Transverse colon (tissue), 4 donors: Measurements from ENCODE around the gene CNTN4.

Source experiments
- EP300 ChIP-seq: sonication (generic); formaldehyde crosslinking; IDR thresholded peaks from one replicate; pipeline ENCODE4 v1.6.1; 2017; ENCODE audit warnings: antibody characterized with exemption, low read depth
- POLR2A ChIP-seq: fragments of 450-650 bp; IDR thresholded peaks from one replicate; pipeline ENCODE4 v1.6.1; 2016; ENCODE audit warnings: antibody characterized with exemption, mild to moderate bottlenecking, moderate library complexity
- POLR2AphosphoS5 ChIP-seq, 3 donors: sonication (generic); formaldehyde crosslinking; IDR thresholded peaks; one replicate each; pipeline ENCODE4 v1.6.1; 2016; ENCODE audit warnings: antibody characterized with exemption in 3 of 3
- TF ChIP-seq, protein P1 (sequence below), 5 experiments: fragments of 200-600 bp in 3 of 5; fragments of 450-650 bp in 2 of 5; sonication (generic) in 3 of 5; IDR thresholded peaks; 1 replicate in 2 of 5; 2 replicates in 3 of 5; pipeline ENCODE4 v1.5.1; 2016 to 2017; ENCODE audit warnings: antibody characterized with exemption in 5 of 5, inconsistent platforms in 3 of 5, mild to moderate bottlenecking in 2 of 5, moderate library complexity in 1 of 5

DNA sequence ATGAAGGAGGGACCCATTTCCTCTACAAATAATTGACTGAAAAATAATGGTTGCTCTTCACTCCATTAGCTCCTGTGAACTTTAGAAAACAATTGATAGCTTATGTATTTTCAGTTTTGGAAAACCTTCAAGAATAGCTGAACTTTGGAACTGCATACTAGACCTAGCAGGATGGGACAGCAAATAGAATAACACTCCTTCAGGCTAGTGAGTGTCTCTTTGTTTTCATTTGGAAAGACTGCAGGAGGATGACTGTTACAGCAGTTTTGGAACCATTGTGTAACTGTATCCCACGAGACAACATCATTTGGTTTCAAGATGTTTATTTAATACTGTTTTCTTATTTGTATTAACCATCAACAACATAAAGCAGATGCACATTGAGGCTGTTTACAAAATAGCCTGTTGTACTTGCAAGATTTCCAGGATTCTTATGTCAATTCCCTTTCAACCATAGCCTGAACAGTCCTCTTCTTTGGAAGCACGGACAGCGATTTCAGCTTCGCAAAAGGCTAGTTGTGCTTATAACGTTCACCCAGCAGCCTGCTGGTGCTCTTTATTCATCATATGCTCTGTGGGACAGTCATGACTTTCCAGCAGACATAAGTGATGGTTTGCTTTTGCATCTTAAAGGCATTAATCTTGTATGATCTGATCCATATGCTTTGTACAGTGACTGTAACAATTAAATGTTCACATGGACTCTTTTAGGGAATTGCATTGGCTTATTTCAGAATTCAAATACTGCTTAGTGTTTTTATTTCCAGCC lies 676.0 kb downstream of the CNTN4 start:
- TF ChIP-seq, protein P1, sequence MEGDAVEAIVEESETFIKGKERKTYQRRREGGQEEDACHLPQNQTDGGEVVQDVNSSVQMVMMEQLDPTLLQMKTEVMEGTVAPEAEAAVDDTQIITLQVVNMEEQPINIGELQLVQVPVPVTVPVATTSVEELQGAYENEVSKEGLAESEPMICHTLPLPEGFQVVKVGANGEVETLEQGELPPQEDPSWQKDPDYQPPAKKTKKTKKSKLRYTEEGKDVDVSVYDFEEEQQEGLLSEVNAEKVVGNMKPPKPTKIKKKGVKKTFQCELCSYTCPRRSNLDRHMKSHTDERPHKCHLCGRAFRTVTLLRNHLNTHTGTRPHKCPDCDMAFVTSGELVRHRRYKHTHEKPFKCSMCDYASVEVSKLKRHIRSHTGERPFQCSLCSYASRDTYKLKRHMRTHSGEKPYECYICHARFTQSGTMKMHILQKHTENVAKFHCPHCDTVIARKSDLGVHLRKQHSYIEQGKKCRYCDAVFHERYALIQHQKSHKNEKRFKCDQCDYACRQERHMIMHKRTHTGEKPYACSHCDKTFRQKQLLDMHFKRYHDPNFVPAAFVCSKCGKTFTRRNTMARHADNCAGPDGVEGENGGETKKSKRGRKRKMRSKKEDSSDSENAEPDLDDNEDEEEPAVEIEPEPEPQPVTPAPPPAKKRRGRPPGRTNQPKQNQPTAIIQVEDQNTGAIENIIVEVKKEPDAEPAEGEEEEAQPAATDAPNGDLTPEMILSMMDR (IDR thresholded peaks at IDR 0.05), result no peak
- TF ChIP-seq POLR2A (no peak), EP300 (no peak), POLR2AphosphoS5 (IDR thresholded peaks at IDR 0.05) (no peak)
